HEK293 (cell line): ENCODE measurements around the gene RPL9.

Experiments
- CTCF ChIA-PET: fragments of 350-600 bp; formaldehyde crosslinking; extraction: SDS; loops from one replicate; lab custom pipeline; 2021; ENCODE audit warnings: antibody characterized with exemption; lab: Yijun Ruan, JAX
- POLR2A ChIA-PET: fragments of 300-600 bp; formaldehyde crosslinking; extraction: SDS; loops from one replicate; lab custom pipeline; 2020; ENCODE audit warnings: antibody characterized with exemption, inconsistent platforms; lab: Yijun Ruan, JAX
- H3K27ac ChIP-seq: fragments of 200-500 bp; sonication (Bioruptor generic); 2 replicates; pipeline ENCODE4 v1.5.1; 2014; ENCODE audit warnings: low read depth, low read length, control low read depth, inconsistent platforms; ENCODE audit errors: extremely low read depth
- H3K36me3 ChIP-seq, 2 experiments: fragments of 200-500 bp in 1 of 2; sonication (Bioruptor generic) in 1 of 2; 1 replicate in 1 of 2; 2 replicates in 1 of 2; pipeline ENCODE4 v1.5.1; 2014 to 2017; ENCODE audit warnings: inconsistent platforms in 2 of 2, low read length in 2 of 2; ENCODE audit not compliant: control insufficient read depth in 2 of 2, insufficient read depth in 1 of 2
- H3K4me1 ChIP-seq: fragments of 200-500 bp; sonication (Bioruptor generic); 2 replicates; pipeline ENCODE4 v1.5.1; 2014; ENCODE audit warnings: mild to moderate bottlenecking, low read length, inconsistent platforms; ENCODE audit not compliant: control insufficient read depth, insufficient read depth
- H3K4me3 ChIP-seq: 2 replicates; pipeline ENCODE4 v1.5.1; 2011; ENCODE audit warnings: low read depth, mild to moderate bottlenecking, control low read depth, low read length, moderate library complexity
- H3K9me3 ChIP-seq: fragments of 200-500 bp; sonication (Bioruptor generic); 2 replicates; pipeline ENCODE4 v1.5.1; 2014; ENCODE audit warnings: low read depth, low read length, inconsistent platforms; ENCODE audit not compliant: control insufficient read depth, insufficient read depth
- BCL11A ChIP-seq: fragments of 450-650 bp; formaldehyde crosslinking; IDR thresholded peaks from 2 replicates; pipeline ENCODE4 v1.5.1; 2016; ENCODE audit warnings: low read depth, missing biosample characterization, missing genetic modification characterization
- FEZF1 ChIP-seq: fragments of 450-650 bp; formaldehyde crosslinking; IDR thresholded peaks from 2 replicates; pipeline ENCODE4 v1.5.1; 2016; ENCODE audit warnings: missing biosample characterization, missing genetic modification characterization
- IKZF3 ChIP-seq: fragments of 450-650 bp; IDR thresholded peaks from 2 replicates; pipeline ENCODE4 v1.5.0; 2018; ENCODE audit warnings: missing biosample characterization, mild to moderate bottlenecking, missing genetic modification characterization, moderate library complexity
- KLF16 ChIP-seq: fragments of 450-650 bp; formaldehyde crosslinking; IDR thresholded peaks from 2 replicates; pipeline ENCODE4 v1.5.1; 2017; ENCODE audit warnings: missing biosample characterization, missing genetic modification characterization
- TSHZ1 ChIP-seq: fragments of 450-650 bp; formaldehyde crosslinking; IDR thresholded peaks from 2 replicates; pipeline ENCODE4 v1.5.1; 2016; ENCODE audit warnings: missing biosample characterization, missing genetic modification characterization, borderline replicate concordance
- ZBTB7A ChIP-seq: fragments of 450-650 bp; formaldehyde crosslinking; IDR thresholded peaks from 2 replicates; pipeline ENCODE4 v1.5.1; 2016; ENCODE audit warnings: low read depth, missing biosample characterization, missing genetic modification characterization
- ZBTB8A ChIP-seq: fragments of 450-650 bp; formaldehyde crosslinking; IDR thresholded peaks from 2 replicates; pipeline ENCODE4 v1.5.1; 2016; ENCODE audit warnings: missing biosample characterization, missing genetic modification characterization
- ZFHX2 ChIP-seq: fragments of 450-650 bp; formaldehyde crosslinking; conservative IDR thresholded peaks from 2 replicates; pipeline ENCODE4 v1.5.1; 2016; ENCODE audit warnings: missing biosample characterization, missing genetic modification characterization
- ZNF121 ChIP-seq: fragments of 450-650 bp; formaldehyde crosslinking; IDR thresholded peaks from 2 replicates; pipeline ENCODE4 v1.5.1; 2016; ENCODE audit warnings: missing biosample characterization, missing genetic modification characterization
- ZNF133 ChIP-seq: fragments of 450-650 bp; formaldehyde crosslinking; IDR thresholded peaks from 2 replicates; pipeline ENCODE4 v1.5.1; 2016; ENCODE audit warnings: missing biosample characterization, missing genetic modification characterization
- ZNF19 ChIP-seq: fragments of 450-650 bp; formaldehyde crosslinking; IDR thresholded peaks from 2 replicates; pipeline ENCODE4; 2016; ENCODE audit warnings: missing biosample characterization, missing genetic modification characterization, low read depth
- ZNF223 ChIP-seq: fragments of 450-650 bp; formaldehyde crosslinking; IDR thresholded peaks from 2 replicates; pipeline ENCODE4 v1.5.1; 2016; ENCODE audit warnings: missing biosample characterization, missing genetic modification characterization
- ZNF24 ChIP-seq: fragments of 450-650 bp; formaldehyde crosslinking; IDR thresholded peaks from 2 replicates; pipeline ENCODE4 v1.5.1; 2016; ENCODE audit warnings: missing biosample characterization, missing genetic modification characterization
- ZNF274 ChIP-seq, 2 experiments: fragments of 200-500 bp in 1 of 2; fragments of 450-650 bp in 1 of 2; sonication (Bioruptor generic) in 1 of 2; formaldehyde crosslinking in 1 of 2; IDR thresholded peaks; 2 replicates each; pipeline versions ENCODE4 v1.5.1 to v1.6.1; 2014 to 2016; ENCODE audit warnings: borderline replicate concordance in 1 of 2, inconsistent platforms in 1 of 2, low read length in 1 of 2, missing biosample characterization in 1 of 2, missing genetic modification characterization in 1 of 2
- ZNF292 ChIP-seq: fragments of 450-650 bp; formaldehyde crosslinking; IDR thresholded peaks from 2 replicates; pipeline ENCODE4 v1.5.1; 2016; ENCODE audit warnings: low read depth, missing biosample characterization, missing genetic modification characterization, borderline replicate concordance
- ZNF324 ChIP-seq: fragments of 450-650 bp; formaldehyde crosslinking; IDR thresholded peaks from 2 replicates; pipeline ENCODE4 v1.5.1; 2016; ENCODE audit warnings: missing biosample characterization, missing genetic modification characterization
- ZNF391 ChIP-seq: fragments of 450-650 bp; formaldehyde crosslinking; IDR thresholded peaks from 2 replicates; pipeline ENCODE4 v1.5.1; 2016; ENCODE audit warnings: low read depth, missing biosample characterization, missing genetic modification characterization, borderline replicate concordance
- ZNF416 ChIP-seq: fragments of 450-650 bp; formaldehyde crosslinking; IDR thresholded peaks from 2 replicates; pipeline ENCODE4 v1.5.1; 2016; ENCODE audit warnings: missing biosample characterization, missing genetic modification characterization
- ZNF555 ChIP-seq: fragments of 450-650 bp; formaldehyde crosslinking; conservative IDR thresholded peaks from 2 replicates; pipeline ENCODE4 v1.5.1; 2017; ENCODE audit warnings: missing biosample characterization, mild to moderate bottlenecking, missing genetic modification characterization, inconsistent platforms
- ZNF596 ChIP-seq: fragments of 450-650 bp; IDR thresholded peaks from 2 replicates; pipeline ENCODE4 v1.5.0; 2018; ENCODE audit warnings: missing biosample characterization, mild to moderate bottlenecking, missing genetic modification characterization, moderate library complexity
- ZNF692 ChIP-seq: fragments of 450-650 bp; formaldehyde crosslinking; IDR thresholded peaks from 2 replicates; pipeline ENCODE4 v1.5.1; 2016; ENCODE audit warnings: missing biosample characterization, missing genetic modification characterization
- ZNF701 ChIP-seq: fragments of 450-650 bp; formaldehyde crosslinking; IDR thresholded peaks from 2 replicates; pipeline ENCODE4 v1.5.1; 2016; ENCODE audit warnings: missing biosample characterization, missing genetic modification characterization
- ZNF747 ChIP-seq: fragments of 450-650 bp; formaldehyde crosslinking; IDR thresholded peaks from 2 replicates; pipeline ENCODE4 v1.5.1; 2016; ENCODE audit warnings: missing biosample characterization, missing genetic modification characterization
- ZXDB ChIP-seq: fragments of 450-650 bp; formaldehyde crosslinking; IDR thresholded peaks from 2 replicates; pipeline ENCODE4 v1.5.1; 2016; ENCODE audit warnings: missing biosample characterization, missing genetic modification characterization

RPL9 gene

GRCh38 chr4:39480902-39481695 is 22.4 kb upstream of the RPL9 start:
- POLR2A ChIA-PET, result no interaction called here
- no peak for TF ChIP-seq IKZF3 (tag by site-specific recombination)
- no peak for TF ChIP-seq ZBTB7A (tag by site-specific recombination)
- TF ChIP-seq BCL11A (tag by site-specific recombination), result no peak
- H3K36me3 ChIP-seq, result peaks cover 0 to 7% of the 10 kb centered on the region in 2 experiments; a peak in 2 of 3 replicates
- H3K27ac ChIP-seq, result no peak overlapping the region
- no peaks in the 10 kb centered on the region for H3K4me1 ChIP-seq
- CTCF ChIA-PET, result interaction anchor here (0.9 to 1.5 kb wide), 2 partner anchors 11 to 12 kb away, joined by 3 to 5 read pairs; no protein-coding TSS in a partner anchor
- H3K4me3 ChIP-seq, result no peak overlapping the region
- H3K9me3 ChIP-seq, result no peaks in the 10 kb centered on the region

GRCh38 chr4:39480251-39480650 is 21.5 kb upstream of the RPL9 start:
- Histone ChIP-seq H3K27ac (no peak overlapping the region), H3K36me3 (peaks cover 0 to 8% of the 10 kb centered on the region in 2 experiments; a peak in 2 of 3 replicates), H3K4me3 (no peak overlapping the region), H3K4me1 (no peaks in the 10 kb centered on the region), H3K9me3 (no peaks in the 10 kb centered on the region)
- ChIA-PET POLR2A (no interaction called here), CTCF (interaction anchor here (0.7 to 1.5 kb wide), 2 partner anchors 11 to 1304 kb away, joined by 3 read pairs; no protein-coding TSS in a partner anchor)
- TF ChIP-seq ZNF292 (no peak), ZNF692 (no peak), ZNF19 (tag by site-specific recombination) (no peak), ZNF701 (tag by site-specific recombination) (no peak), TSHZ1 (tag by site-specific recombination) (no peak), ZXDB (tag by site-specific recombination) (no peak), ZNF324 (tag by site-specific recombination) (no peak), ZNF223 (tag by site-specific recombination) (no peak), ZNF121 (tag by site-specific recombination) (no peak), ZNF596 (tag by site-specific recombination) (no peak)
- TF ChIP-seq, all 188 proteins: peak for 0

GRCh38 chr4:39476187-39476895 is 17.6 kb upstream of the RPL9 start:
- ChIA-PET CTCF (interaction anchor here (0.7 kb wide), 1 partner anchor 115 kb away, joined by 3 read pairs; no protein-coding TSS in a partner anchor), POLR2A (no interaction called here)
- no peaks in the 10 kb centered on the region for H3K9me3 ChIP-seq
- peaks cover 0 to 24% of the 10 kb centered on the region in 2 experiments; a peak in 2 of 3 replicates for H3K36me3 ChIP-seq
- H3K4me1 ChIP-seq, result no peaks in the 10 kb centered on the region
- H3K4me3 ChIP-seq, result no peak overlapping the region
- H3K27ac ChIP-seq, result no peak overlapping the region
- TF ChIP-seq ZFHX2 (tag by site-specific recombination), result no peak
- TF ChIP-seq ZNF24, result no peak
- TF ChIP-seq FEZF1 (tag by site-specific recombination), result no peak
- no peak for TF ChIP-seq ZNF747 (tag by site-specific recombination)
- TF ChIP-seq ZNF416 (tag by site-specific recombination), result no peak
- TF ChIP-seq KLF16 (tag by site-specific recombination), result no peak
- no peak for TF ChIP-seq ZNF133 (tag by site-specific recombination)
- TF ChIP-seq ZNF274 (IDR thresholded peaks at IDR 0.05; ENCODE audit: low read length), result no peak
- no peak for TF ChIP-seq ZNF274 (tag by site-specific recombination; IDR thresholded peaks at IDR 0.05; ENCODE audit: borderline replicate concordance)
- no peak for TF ChIP-seq ZBTB8A
- TF ChIP-seq ZNF324 (tag by site-specific recombination), result no peak
- no peak for TF ChIP-seq ZNF555
- no peak for TF ChIP-seq ZNF391 (tag by site-specific recombination)
